Measurements from ENCODE around the gene IL15.

The IL15 gene

DNA sequence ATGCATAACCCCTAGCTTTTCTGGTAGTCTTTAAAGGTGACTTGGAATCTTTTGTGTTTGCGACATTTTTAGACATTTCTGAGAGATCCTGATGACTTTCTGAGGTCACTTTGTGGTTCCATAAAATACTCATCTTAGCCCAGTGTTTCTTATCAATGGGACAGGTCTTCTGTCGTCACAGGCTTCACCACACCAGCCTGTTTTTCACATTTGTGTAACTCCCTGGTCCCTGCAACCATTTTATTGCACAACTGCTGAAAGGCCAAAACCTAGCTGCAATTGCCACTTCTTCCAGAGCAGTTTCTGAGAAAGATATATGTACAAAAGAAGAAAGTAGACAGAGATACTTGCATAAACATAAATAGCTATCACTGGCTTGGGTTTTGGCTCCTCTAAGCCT lies 120.9 kb downstream of the IL15 start:
- Histone ChIP-seq H3F3A (ENCODE audit: low read depth) (no peaks in the 10 kb centered on the region), H3K9me3 (ENCODE audit: insufficient read depth, low read depth, low read length) (no peaks in the 10 kb centered on the region), H3K9ac (ENCODE audit: low read depth, low read length, poor library complexity, severe bottlenecking) (no peak overlapping the region), H3K27me3 (ENCODE audit: insufficient read depth, low read length, poor library complexity, severe bottlenecking) (no peaks in the 10 kb centered on the region), H2AFZ (ENCODE audit: low read length) (0 out of 2 replicates have a peak overlapping the region, but pooled peaks have one; percentile 40), H3K4me2 (ENCODE audit: low read depth, low read length, poor library complexity, severe bottlenecking) (no peak overlapping the region), H3K4me3 (ENCODE audit: low read length, poor library complexity, severe bottlenecking) (no peak overlapping the region), H3K79me2 (ENCODE audit: insufficient read depth, low read length) (no peaks in the 10 kb centered on the region), H3K36me3 (ENCODE audit: insufficient read depth, low read length) (no peaks in the 10 kb centered on the region), H4K20me1 (ENCODE audit: insufficient read depth, low read length, poor library complexity, severe bottlenecking) (no peaks in the 10 kb centered on the region), H3K9me2 (replicated peaks; ENCODE audit: low read depth, low read length) (no peaks in the 10 kb centered on the region), H3K4me1 (ENCODE audit: insufficient read depth, low read length, poor library complexity, severe bottlenecking) (peaks cover 18% of the 10 kb centered on the region)
- TF ChIP-seq EZH2phosphoT487 (IDR thresholded peaks at IDR 0.05; ENCODE audit: borderline replicate concordance) = no peak
- TF ChIP-seq, protein P1, sequence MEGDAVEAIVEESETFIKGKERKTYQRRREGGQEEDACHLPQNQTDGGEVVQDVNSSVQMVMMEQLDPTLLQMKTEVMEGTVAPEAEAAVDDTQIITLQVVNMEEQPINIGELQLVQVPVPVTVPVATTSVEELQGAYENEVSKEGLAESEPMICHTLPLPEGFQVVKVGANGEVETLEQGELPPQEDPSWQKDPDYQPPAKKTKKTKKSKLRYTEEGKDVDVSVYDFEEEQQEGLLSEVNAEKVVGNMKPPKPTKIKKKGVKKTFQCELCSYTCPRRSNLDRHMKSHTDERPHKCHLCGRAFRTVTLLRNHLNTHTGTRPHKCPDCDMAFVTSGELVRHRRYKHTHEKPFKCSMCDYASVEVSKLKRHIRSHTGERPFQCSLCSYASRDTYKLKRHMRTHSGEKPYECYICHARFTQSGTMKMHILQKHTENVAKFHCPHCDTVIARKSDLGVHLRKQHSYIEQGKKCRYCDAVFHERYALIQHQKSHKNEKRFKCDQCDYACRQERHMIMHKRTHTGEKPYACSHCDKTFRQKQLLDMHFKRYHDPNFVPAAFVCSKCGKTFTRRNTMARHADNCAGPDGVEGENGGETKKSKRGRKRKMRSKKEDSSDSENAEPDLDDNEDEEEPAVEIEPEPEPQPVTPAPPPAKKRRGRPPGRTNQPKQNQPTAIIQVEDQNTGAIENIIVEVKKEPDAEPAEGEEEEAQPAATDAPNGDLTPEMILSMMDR (conservative IDR thresholded peaks at IDR 0.05; ENCODE audit: low read length) = no peak

DNA sequence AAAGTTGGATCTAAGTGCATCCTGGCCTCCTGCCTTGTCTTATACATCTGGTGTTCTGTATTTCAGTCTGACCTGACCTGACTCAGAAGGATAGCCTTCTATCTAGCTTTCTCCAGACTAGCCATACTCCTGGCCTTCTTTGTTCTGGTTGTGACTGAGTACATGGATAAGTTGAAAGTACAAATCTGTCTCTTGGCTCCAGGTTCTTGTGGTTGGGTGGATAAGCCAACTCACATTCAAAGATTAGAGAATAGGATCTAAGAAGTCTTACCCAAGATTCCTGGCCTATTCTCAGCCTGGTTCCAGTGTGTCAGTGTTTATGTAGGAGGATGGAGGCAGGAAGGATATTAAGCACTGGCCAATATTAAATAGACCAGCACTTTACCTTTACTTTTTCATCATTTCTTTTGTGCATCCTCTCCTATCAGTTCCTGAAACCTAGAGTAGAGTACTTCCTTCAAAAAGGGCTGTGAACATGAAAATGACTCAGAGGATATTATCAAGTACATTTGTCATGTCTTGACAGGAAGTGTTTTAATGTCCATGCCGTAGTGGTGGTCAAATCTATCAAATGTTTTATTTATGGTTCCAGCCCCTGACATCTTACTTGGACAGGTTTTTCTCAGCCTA lies 123.5 kb downstream of the IL15 start:
- Histone ChIP-seq H3K9ac (ENCODE audit: low read depth, low read length, poor library complexity, severe bottlenecking) (no peak overlapping the region), H3K4me1 (ENCODE audit: insufficient read depth, low read length, poor library complexity, severe bottlenecking) (peaks cover 18% of the 10 kb centered on the region), H3K9me2 (replicated peaks; ENCODE audit: low read depth, low read length) (no peaks in the 10 kb centered on the region), H3K79me2 (ENCODE audit: insufficient read depth, low read length) (no peaks in the 10 kb centered on the region), H4K20me1 (ENCODE audit: insufficient read depth, low read length, poor library complexity, severe bottlenecking) (no peaks in the 10 kb centered on the region), H2AFZ (ENCODE audit: low read length) (no peak overlapping the region), H3F3A (ENCODE audit: low read depth) (no peaks in the 10 kb centered on the region), H3K4me2 (ENCODE audit: low read depth, low read length, poor library complexity, severe bottlenecking) (peak overlapping the region; percentile 26), H3K36me3 (ENCODE audit: insufficient read depth, low read length) (no peaks in the 10 kb centered on the region), H3K9me3 (ENCODE audit: insufficient read depth, low read depth, low read length) (no peaks in the 10 kb centered on the region), H3K27me3 (ENCODE audit: insufficient read depth, low read length, poor library complexity, severe bottlenecking) (no peaks in the 10 kb centered on the region), H3K4me3 (ENCODE audit: low read length, poor library complexity, severe bottlenecking) (no peak overlapping the region)
- TF ChIP-seq, protein P1 (conservative IDR thresholded peaks at IDR 0.05; ENCODE audit: low read length) = no peak
- TF ChIP-seq EZH2phosphoT487 (IDR thresholded peaks at IDR 0.05; ENCODE audit: borderline replicate concordance) = no peak

DNA sequence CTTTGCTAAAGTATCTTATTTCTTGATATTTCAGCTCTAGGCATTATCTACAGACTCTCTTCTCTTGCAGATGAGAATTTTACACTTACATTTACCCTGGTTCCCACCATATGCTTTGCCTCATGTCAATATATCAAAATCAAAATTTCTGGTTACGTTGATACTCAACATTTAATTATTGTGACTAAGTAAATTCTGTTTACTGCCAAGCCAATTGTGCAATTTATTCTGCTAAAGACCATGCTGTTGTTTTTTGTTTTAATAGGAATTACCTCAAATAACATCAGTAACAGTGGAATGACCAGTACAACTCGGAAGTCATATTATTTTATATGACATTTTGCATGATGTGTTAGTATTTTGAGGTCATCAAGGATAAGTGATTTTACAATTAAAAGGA lies 125.5 kb downstream of the IL15 start:
- Histone ChIP-seq H3K79me2 (ENCODE audit: insufficient read depth, low read length) (no peaks in the 10 kb centered on the region), H3K9me2 (replicated peaks; ENCODE audit: low read depth, low read length) (no peaks in the 10 kb centered on the region), H3K9me3 (ENCODE audit: insufficient read depth, low read depth, low read length) (no peaks in the 10 kb centered on the region), H3K4me3 (ENCODE audit: low read length, poor library complexity, severe bottlenecking) (no peak overlapping the region), H4K20me1 (ENCODE audit: insufficient read depth, low read length, poor library complexity, severe bottlenecking) (no peaks in the 10 kb centered on the region), H3K4me2 (ENCODE audit: low read depth, low read length, poor library complexity, severe bottlenecking) (no peak overlapping the region), H3F3A (ENCODE audit: low read depth) (no peaks in the 10 kb centered on the region), H3K36me3 (ENCODE audit: insufficient read depth, low read length) (no peaks in the 10 kb centered on the region), H3K9ac (ENCODE audit: low read depth, low read length, poor library complexity, severe bottlenecking) (no peak overlapping the region), H3K27me3 (ENCODE audit: insufficient read depth, low read length, poor library complexity, severe bottlenecking) (no peaks in the 10 kb centered on the region), H3K4me1 (ENCODE audit: insufficient read depth, low read length, poor library complexity, severe bottlenecking) (peaks cover 18% of the 10 kb centered on the region), H2AFZ (ENCODE audit: low read length) (no peak overlapping the region)
- no peak for TF ChIP-seq EZH2phosphoT487 (IDR thresholded peaks at IDR 0.05; ENCODE audit: borderline replicate concordance)
- TF ChIP-seq, protein P1 (conservative IDR thresholded peaks at IDR 0.05; ENCODE audit: low read length) = no peak

Measured in Loucy (cell line).